Measurements from ENCODE around the gene TCEA2. TPM values are rescaled to one million over a fixed set of nuclear protein-coding genes. Genes with fewer than 3 reads are reported as not detected.

The TCEA2 gene
- total and polyA plus RNA-seq, 2 donors from 2014 or later: 53.8 to 90.9 TPM

DNA sequence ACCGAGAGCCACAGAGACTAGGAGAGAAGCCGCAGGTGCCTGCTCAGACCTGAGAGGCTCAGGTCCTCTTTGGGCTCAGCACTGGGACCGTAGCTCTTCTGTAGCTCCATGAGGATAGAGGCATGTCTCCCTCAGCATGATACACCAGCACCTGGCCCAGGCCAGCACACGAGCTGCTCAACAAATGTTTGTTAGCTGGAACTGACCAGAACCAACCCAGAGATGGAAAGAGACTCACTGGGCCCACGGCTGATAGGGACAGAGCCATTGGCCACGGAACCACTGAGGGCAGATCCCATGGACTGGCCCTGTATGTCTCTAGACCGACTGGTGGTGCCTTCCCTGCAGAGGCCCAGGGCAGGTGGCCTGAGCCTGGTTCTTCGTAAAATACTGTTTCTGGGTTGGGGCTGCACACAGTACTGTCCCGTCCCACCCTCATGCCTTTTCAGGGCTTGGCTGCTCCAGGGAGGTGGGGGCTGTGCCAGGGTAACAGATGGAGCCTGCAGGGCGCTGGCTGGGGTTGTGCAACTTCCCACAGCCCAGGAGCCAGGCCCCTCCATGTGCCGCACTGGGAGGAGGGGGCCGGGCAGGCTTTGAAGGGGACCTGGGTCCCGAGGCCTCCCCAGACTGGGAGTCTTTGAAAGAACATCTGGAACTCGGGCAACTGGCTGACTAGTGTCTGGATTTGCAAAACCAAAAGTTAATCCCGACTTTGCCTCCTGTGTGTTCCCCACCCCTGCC, 21.8 kb upstream of the TCEA2 start:
- H3K9me3 ChIP-seq (ENCODE audit: control insufficient read depth in 2 of 3, insufficient read depth in 1 of 3, low read length in 3 of 3): no peaks in the 10 kb centered on the region
- FAIRE-seq: no peak
- H3K4me3 ChIP-seq (ENCODE audit: low read length in 3 of 3): no peak overlapping the region
- no peak for TF ChIP-seq CTCF (IDR thresholded peaks at IDR 0.05; ENCODE audit: borderline replicate concordance, extremely low read depth, insufficient read depth)
- H3K36me3 ChIP-seq (ENCODE audit: control insufficient read depth in 2 of 3, insufficient read depth in 3 of 3, low read length in 3 of 3): no peaks in the 10 kb centered on the region
- peak overlapping the region in 1 of 2 donors; percentile 16 for H3K27ac ChIP-seq (ENCODE audit: low read depth in 2 of 2, low read length in 2 of 2)
- H3K4me1 ChIP-seq (ENCODE audit: control insufficient read depth in 2 of 3, insufficient read depth in 2 of 3, low read depth in 1 of 3, low read length in 3 of 3): peaks cover 0 to 14% (median 0%) of the 10 kb centered on the region in 3 donors
- intact Hi-C loops (cut with DNase I): no loop called here
- H3K9ac ChIP-seq (ENCODE audit: low read length in 3 of 3): no peak overlapping the region
- peaks cover 4% of the 10 kb centered on the region for H3K27me3 ChIP-seq (ENCODE audit: control insufficient read depth, insufficient read depth, low read length)
- no peak for DNase-seq

GRCh38 chr20:64041781-64042053, 21.3 kb upstream of the TCEA2 start:
- H3K4me3 ChIP-seq (ENCODE audit: low read length in 3 of 3): no peak overlapping the region
- intact Hi-C loops (cut with DNase I): no loop called here
- H3K9me3 ChIP-seq (ENCODE audit: control insufficient read depth in 2 of 3, insufficient read depth in 1 of 3, low read length in 3 of 3): no peaks in the 10 kb centered on the region
- peak in 1 of 5 donors; percentile 49 for DNase-seq
- H3K27me3 ChIP-seq (ENCODE audit: control insufficient read depth, insufficient read depth, low read length): peaks cover 5% of the 10 kb centered on the region
- H3K9ac ChIP-seq (ENCODE audit: low read length in 3 of 3): no peak overlapping the region
- TF ChIP-seq CTCF (IDR thresholded peaks at IDR 0.05; ENCODE audit: borderline replicate concordance, extremely low read depth, insufficient read depth): no peak
- FAIRE-seq: no peak
- peaks cover 0 to 14% (median 0%) of the 10 kb centered on the region in 3 donors for H3K4me1 ChIP-seq (ENCODE audit: control insufficient read depth in 2 of 3, insufficient read depth in 2 of 3, low read depth in 1 of 3, low read length in 3 of 3)
- peak overlapping the region in 1 of 2 donors; percentile 11 for H3K27ac ChIP-seq (ENCODE audit: low read depth in 2 of 2, low read length in 2 of 2)
- H3K36me3 ChIP-seq (ENCODE audit: control insufficient read depth in 2 of 3, insufficient read depth in 3 of 3, low read length in 3 of 3): no peaks in the 10 kb centered on the region

GRCh38 chr20:64042054-64042781, 20.8 kb upstream of the TCEA2 start:
- no peak overlapping the region for H3K9ac ChIP-seq (ENCODE audit: low read length in 3 of 3)
- intact Hi-C loops (cut with DNase I): no loop called here
- no peak for TF ChIP-seq CTCF (IDR thresholded peaks at IDR 0.05; ENCODE audit: borderline replicate concordance, extremely low read depth, insufficient read depth)
- peak overlapping the region in 1 of 2 donors; percentile 11 for H3K27ac ChIP-seq (ENCODE audit: low read depth in 2 of 2, low read length in 2 of 2)
- peaks cover 0 to 14% (median 0%) of the 10 kb centered on the region in 3 donors for H3K4me1 ChIP-seq (ENCODE audit: control insufficient read depth in 2 of 3, insufficient read depth in 2 of 3, low read depth in 1 of 3, low read length in 3 of 3)
- H3K27me3 ChIP-seq (ENCODE audit: control insufficient read depth, insufficient read depth, low read length): peaks cover 5% of the 10 kb centered on the region
- peak in 1 of 5 donors; percentile 52 for DNase-seq
- H3K9me3 ChIP-seq (ENCODE audit: control insufficient read depth in 2 of 3, insufficient read depth in 1 of 3, low read length in 3 of 3): no peaks in the 10 kb centered on the region
- no peak overlapping the region for H3K4me3 ChIP-seq (ENCODE audit: low read length in 3 of 3)
- H3K36me3 ChIP-seq (ENCODE audit: control insufficient read depth in 2 of 3, insufficient read depth in 3 of 3, low read length in 3 of 3): no peaks in the 10 kb centered on the region
- FAIRE-seq: no peak

All from kidney (tissue), 14 donors.